Colonic mucosa (tissue), 4 donors: Measurements from ENCODE around the gene DGKB. TPM values are rescaled to one million over a fixed set of nuclear protein-coding genes. Genes with fewer than 3 reads are reported as not detected.

Source experiments
- DNase-seq: peaks from one replicate; pipeline ENCODE4 v3.0.0-alpha.2; 2020
- H3K27ac ChIP-seq: fragments of 200-600 bp; one replicate; pipeline ENCODE4 v1.8.0; 2021
- H3K27me3 ChIP-seq: fragments of 200-600 bp; one replicate; pipeline ENCODE4 v1.8.0; 2021
- H3K36me3 ChIP-seq: fragments of 200-600 bp; one replicate; pipeline ENCODE4 v1.8.0; 2021
- H3K4me1 ChIP-seq: fragments of 200-600 bp; one replicate; pipeline ENCODE4 v1.8.0; 2021; ENCODE audit warnings: mild to moderate bottlenecking
- H3K4me3 ChIP-seq: fragments of 200-600 bp; one replicate; pipeline ENCODE4 v1.8.0; 2021
- H3K9ac ChIP-seq, 2 donors: one replicate each; pipeline ENCODE4 v1.7.0; 2013; ENCODE audit warnings: control low read depth in 2 of 2, low read depth in 2 of 2, low read length in 2 of 2
- H3K9me3 ChIP-seq: fragments of 200-600 bp; one replicate; pipeline ENCODE4 v1.8.0; 2021
- CTCF ChIP-seq: fragments of 200-600 bp; IDR thresholded peaks from one replicate; pipeline ENCODE4 v1.8.0; 2022; ENCODE audit warnings: antibody characterized with exemption, mild to moderate bottlenecking
- intact Hi-C: fragments of 100-400 bp; cut with DNase I; formaldehyde crosslinking; loops from one replicate; pipeline ENCODE4 v1.14.1; 2022
- total RNA-seq, 2 donors: library from RNA; stranded (reverse); fragmentation: NEBNext Ultra II Directional in 1 of 2; extraction: Animal tissue kit (Norgen Biotek cat#: 25700) in 1 of 2; gene quantifications; one replicate each; pipeline ENCODE4 v1.2.1, GENCODE V29; 2021
- donor health status: healthy.
- donor health status: DM: no; HTN: no; CAD: no.
- donor health status: DM: no; HTN: no; CAD: no.

The DGKB gene
- total RNA-seq, 2 donors from 2014 or later: 0.25 to 0.61 TPM

- Histone ChIP-seq H3K9ac (no peak overlapping the region), H3K4me1 (no peaks in the 10 kb centered on the region), H3K4me3 (no peak overlapping the region), H3K36me3 (no peaks in the 10 kb centered on the region), H3K27ac (no peak overlapping the region), H3K27me3 (no peaks in the 10 kb centered on the region), H3K9me3 (no peaks in the 10 kb centered on the region)
- intact Hi-C loops: no loop called here
- no peak for DNase-seq
- no peak for TF ChIP-seq CTCF
Measured at GRCh38 chr7:14833707-14834106, 68.8 kb downstream of the DGKB start.

GRCh38 chr7:14828053-14828452 lies 74.5 kb downstream of the DGKB start:
- Histone ChIP-seq H3K27me3 (no peaks in the 10 kb centered on the region), H3K27ac (no peak overlapping the region), H3K4me1 (no peaks in the 10 kb centered on the region), H3K36me3 (no peaks in the 10 kb centered on the region), H3K9me3 (no peaks in the 10 kb centered on the region), H3K4me3 (no peak overlapping the region), H3K9ac (no peak overlapping the region)
- intact Hi-C loops: no loop called here
- no peak for TF ChIP-seq CTCF
- no peak for DNase-seq

GRCh38 chr7:14826426-14826825 lies 76.1 kb downstream of the DGKB start:
- intact Hi-C loops: no loop called here
- Histone ChIP-seq H3K27ac (no peak overlapping the region), H3K9ac (no peak overlapping the region), H3K27me3 (no peaks in the 10 kb centered on the region), H3K36me3 (no peaks in the 10 kb centered on the region), H3K9me3 (no peaks in the 10 kb centered on the region), H3K4me1 (no peaks in the 10 kb centered on the region), H3K4me3 (no peak overlapping the region)
- no peak for TF ChIP-seq CTCF
- no peak for DNase-seq

GRCh38 chr7:14825912-14826311 lies 76.6 kb downstream of the DGKB start:
- no peaks in the 10 kb centered on the region for H3K9me3 ChIP-seq
- no peaks in the 10 kb centered on the region for H3K4me1 ChIP-seq
- no peaks in the 10 kb centered on the region for H3K36me3 ChIP-seq
- TF ChIP-seq CTCF: no peak
- H3K9ac ChIP-seq: no peak overlapping the region
- no peak overlapping the region for H3K4me3 ChIP-seq
- H3K27ac ChIP-seq: no peak overlapping the region
- H3K27me3 ChIP-seq: no peaks in the 10 kb centered on the region
- DNase-seq: no peak
- intact Hi-C loops: no loop called here

- Histone ChIP-seq H3K4me3 (no peak overlapping the region), H3K9me3 (no peaks in the 10 kb centered on the region), H3K9ac (no peak overlapping the region), H3K27me3 (no peaks in the 10 kb centered on the region), H3K36me3 (no peaks in the 10 kb centered on the region), H3K4me1 (no peaks in the 10 kb centered on the region), H3K27ac (no peak overlapping the region)
- DNase-seq: no peak
- TF ChIP-seq CTCF: no peak
- intact Hi-C loops: no loop called here
Measured at GRCh38 chr7:14822481-14822854, 80.1 kb downstream of the DGKB start.
